Transverse colon (tissue), 4 donors: ENCODE data around the gene LNX1.

ENCODE experiments used
- CTCF ChIP-seq, 5 experiments: fragments of 200-600 bp in 3 of 5; fragments of 450-650 bp in 2 of 5; sonication (generic) in 3 of 5; IDR thresholded peaks; 1 replicate in 2 of 5; 2 replicates in 3 of 5; pipeline ENCODE4 v1.5.1; 2016 to 2017; ENCODE audit warnings: antibody characterized with exemption in 5 of 5, inconsistent platforms in 3 of 5, mild to moderate bottlenecking in 2 of 5, moderate library complexity in 1 of 5
- EP300 ChIP-seq: sonication (generic); formaldehyde crosslinking; IDR thresholded peaks from one replicate; pipeline ENCODE4 v1.6.1; 2017; ENCODE audit warnings: antibody characterized with exemption, low read depth
- POLR2A ChIP-seq: fragments of 450-650 bp; IDR thresholded peaks from one replicate; pipeline ENCODE4 v1.6.1; 2016; ENCODE audit warnings: antibody characterized with exemption, mild to moderate bottlenecking, moderate library complexity
- POLR2AphosphoS5 ChIP-seq, 3 donors: sonication (generic); formaldehyde crosslinking; IDR thresholded peaks; one replicate each; pipeline ENCODE4 v1.6.1; 2016; ENCODE audit warnings: antibody characterized with exemption in 3 of 3

- no peak for TF ChIP-seq CTCF (IDR thresholded peaks at IDR 0.05)
- no peak for TF ChIP-seq POLR2AphosphoS5 (IDR thresholded peaks at IDR 0.05)
- no peak for TF ChIP-seq POLR2A
- TF ChIP-seq EP300: no peak
Measured at GRCh38 chr4:53551281-53551864, 39.9 kb downstream of the LNX1 start.
